Parathyroid adenoma (tissue), 2 donors: ENCODE results near the gene NRXN3.

Source experiments
- H2AFZ ChIP-seq: fragments of 300-600 bp; sonication (generic); one replicate; pipeline ENCODE4 v1.7.0; 2017; ENCODE audit warnings: antibody characterized with exemption, mild to moderate bottlenecking
- H3K27ac ChIP-seq: fragments of 300-600 bp; sonication (generic); one replicate; pipeline ENCODE4 v1.7.0; 2017
- H3K27me3 ChIP-seq: fragments of 300-600 bp; sonication (generic); one replicate; pipeline ENCODE4 v1.7.0; 2017; ENCODE audit warnings: low read length; ENCODE audit not compliant: control insufficient read depth, insufficient read depth
- H3K36me3 ChIP-seq: fragments of 300-600 bp; sonication (generic); one replicate; pipeline ENCODE4 v1.7.0; 2017; ENCODE audit warnings: low read length; ENCODE audit not compliant: control insufficient read depth, insufficient read depth
- H3K4me1 ChIP-seq: fragments of 300-600 bp; sonication (generic); one replicate; pipeline ENCODE4 v1.7.0; 2017; ENCODE audit warnings: control low read depth
- H3K4me2 ChIP-seq: fragments of 300-600 bp; sonication (generic); one replicate; pipeline ENCODE4 v1.7.0; 2017; ENCODE audit warnings: low read length
- H3K4me3 ChIP-seq: fragments of 300-600 bp; sonication (generic); one replicate; pipeline ENCODE4 v1.7.0; 2017; ENCODE audit warnings: low read depth, low read length
- H3K79me2 ChIP-seq: fragments of 300-600 bp; sonication (generic); one replicate; pipeline ENCODE4 v1.7.0; 2017; ENCODE audit warnings: control low read depth
- H3K9ac ChIP-seq: fragments of 300-600 bp; sonication (generic); one replicate; pipeline ENCODE4 v1.7.0; 2017; ENCODE audit warnings: mild to moderate bottlenecking
- H3K9me3 ChIP-seq: fragments of 300-600 bp; sonication (generic); one replicate; pipeline ENCODE4 v1.7.0; 2017; ENCODE audit warnings: low read length; ENCODE audit not compliant: control insufficient read depth
- TF ChIP-seq, protein P1 (sequence below): fragments of 300-600 bp; sonication (generic); IDR thresholded peaks from one replicate; pipeline ENCODE4 v1.7.0; 2017; ENCODE audit warnings: antibody characterized with exemption, mild to moderate bottlenecking
- donor health status: primary hyperparathyroidism.

The NRXN3 gene

DNA sequence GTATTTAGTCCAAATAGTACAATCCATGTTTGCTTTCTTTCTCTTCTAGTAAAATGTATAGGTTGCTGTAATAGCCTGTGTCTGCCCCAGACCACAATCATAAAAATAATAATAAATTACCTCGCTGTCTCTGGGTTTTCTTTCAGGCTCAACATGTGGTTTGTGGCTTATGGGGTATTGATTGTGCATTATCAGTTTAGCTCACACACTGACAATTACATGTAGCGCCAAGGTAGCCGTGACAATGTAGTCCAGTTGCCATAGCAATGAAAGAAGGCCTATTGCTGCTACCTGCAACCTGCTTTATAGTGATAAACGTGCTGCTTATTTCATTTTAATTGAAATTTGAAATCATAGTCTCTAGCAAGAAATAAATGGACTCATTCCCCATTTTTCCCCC lies 1009.8 kb downstream of the NRXN3 start:
- Histone ChIP-seq H3K79me2 (no peaks in the 10 kb centered on the region), H3K4me1 (peaks cover 9% of the 10 kb centered on the region), H3K27ac (no peak overlapping the region), H3K27me3 (no peaks in the 10 kb centered on the region), H3K4me2 (no peak overlapping the region), H3K9ac (no peak overlapping the region), H3K4me3 (no peak overlapping the region), H2AFZ (no peak overlapping the region), H3K36me3 (no peaks in the 10 kb centered on the region), H3K9me3 (no peaks in the 10 kb centered on the region)
- TF ChIP-seq, protein P1, sequence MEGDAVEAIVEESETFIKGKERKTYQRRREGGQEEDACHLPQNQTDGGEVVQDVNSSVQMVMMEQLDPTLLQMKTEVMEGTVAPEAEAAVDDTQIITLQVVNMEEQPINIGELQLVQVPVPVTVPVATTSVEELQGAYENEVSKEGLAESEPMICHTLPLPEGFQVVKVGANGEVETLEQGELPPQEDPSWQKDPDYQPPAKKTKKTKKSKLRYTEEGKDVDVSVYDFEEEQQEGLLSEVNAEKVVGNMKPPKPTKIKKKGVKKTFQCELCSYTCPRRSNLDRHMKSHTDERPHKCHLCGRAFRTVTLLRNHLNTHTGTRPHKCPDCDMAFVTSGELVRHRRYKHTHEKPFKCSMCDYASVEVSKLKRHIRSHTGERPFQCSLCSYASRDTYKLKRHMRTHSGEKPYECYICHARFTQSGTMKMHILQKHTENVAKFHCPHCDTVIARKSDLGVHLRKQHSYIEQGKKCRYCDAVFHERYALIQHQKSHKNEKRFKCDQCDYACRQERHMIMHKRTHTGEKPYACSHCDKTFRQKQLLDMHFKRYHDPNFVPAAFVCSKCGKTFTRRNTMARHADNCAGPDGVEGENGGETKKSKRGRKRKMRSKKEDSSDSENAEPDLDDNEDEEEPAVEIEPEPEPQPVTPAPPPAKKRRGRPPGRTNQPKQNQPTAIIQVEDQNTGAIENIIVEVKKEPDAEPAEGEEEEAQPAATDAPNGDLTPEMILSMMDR = no peak

DNA sequence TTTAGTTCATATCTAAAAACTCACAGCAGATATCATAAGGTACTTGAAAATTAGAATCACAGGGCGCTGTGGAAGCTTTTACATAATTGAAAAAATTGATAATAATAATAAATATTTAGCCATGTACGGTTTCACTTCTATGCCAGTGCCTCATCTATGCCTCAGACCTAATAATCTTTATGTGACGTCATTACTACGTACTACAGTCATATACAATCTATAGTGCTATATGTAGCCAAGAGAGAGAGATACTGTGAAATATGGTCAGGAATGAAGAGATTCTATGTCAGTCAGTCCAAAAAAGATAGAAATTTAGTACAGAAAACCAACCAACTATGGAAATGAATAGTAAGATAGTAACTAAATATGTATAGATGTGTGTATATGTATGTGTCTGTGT lies 1010.5 kb downstream of the NRXN3 start:
- Histone ChIP-seq H2AFZ (no peak overlapping the region), H3K9ac (no peak overlapping the region), H3K9me3 (no peaks in the 10 kb centered on the region), H3K27me3 (no peaks in the 10 kb centered on the region), H3K4me1 (peaks cover 9% of the 10 kb centered on the region), H3K79me2 (no peaks in the 10 kb centered on the region), H3K4me2 (no peak overlapping the region), H3K4me3 (no peak overlapping the region), H3K36me3 (no peaks in the 10 kb centered on the region), H3K27ac (no peak overlapping the region)
- TF ChIP-seq, protein P1 = no peak

DNA sequence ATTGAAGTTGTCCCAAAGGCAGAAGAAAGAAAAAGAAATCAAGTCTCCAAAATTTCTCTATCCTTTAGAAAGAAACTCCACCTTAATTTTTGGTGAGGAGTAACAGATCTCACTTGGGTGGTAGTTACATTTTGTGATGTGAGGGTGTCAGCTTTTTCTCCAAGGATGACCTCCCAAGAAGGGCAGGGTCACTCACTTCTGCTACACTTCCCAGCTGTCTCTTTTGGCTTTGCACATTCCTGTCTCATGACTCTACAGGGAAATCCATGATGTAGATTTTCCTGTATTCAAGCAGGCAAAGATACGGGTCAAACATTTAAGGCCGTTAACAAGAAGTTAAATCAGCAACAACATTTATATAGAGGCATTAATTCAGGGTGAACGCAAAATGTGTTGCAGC lies 1016.4 kb downstream of the NRXN3 start:
- Histone ChIP-seq H2AFZ (no peak overlapping the region), H3K4me2 (no peak overlapping the region), H3K79me2 (no peaks in the 10 kb centered on the region), H3K9me3 (no peaks in the 10 kb centered on the region), H3K27me3 (no peaks in the 10 kb centered on the region), H3K4me1 (no peaks in the 10 kb centered on the region), H3K9ac (no peak overlapping the region), H3K36me3 (no peaks in the 10 kb centered on the region), H3K27ac (no peak overlapping the region), H3K4me3 (no peak overlapping the region)
- TF ChIP-seq, protein P1 = no peak

DNA sequence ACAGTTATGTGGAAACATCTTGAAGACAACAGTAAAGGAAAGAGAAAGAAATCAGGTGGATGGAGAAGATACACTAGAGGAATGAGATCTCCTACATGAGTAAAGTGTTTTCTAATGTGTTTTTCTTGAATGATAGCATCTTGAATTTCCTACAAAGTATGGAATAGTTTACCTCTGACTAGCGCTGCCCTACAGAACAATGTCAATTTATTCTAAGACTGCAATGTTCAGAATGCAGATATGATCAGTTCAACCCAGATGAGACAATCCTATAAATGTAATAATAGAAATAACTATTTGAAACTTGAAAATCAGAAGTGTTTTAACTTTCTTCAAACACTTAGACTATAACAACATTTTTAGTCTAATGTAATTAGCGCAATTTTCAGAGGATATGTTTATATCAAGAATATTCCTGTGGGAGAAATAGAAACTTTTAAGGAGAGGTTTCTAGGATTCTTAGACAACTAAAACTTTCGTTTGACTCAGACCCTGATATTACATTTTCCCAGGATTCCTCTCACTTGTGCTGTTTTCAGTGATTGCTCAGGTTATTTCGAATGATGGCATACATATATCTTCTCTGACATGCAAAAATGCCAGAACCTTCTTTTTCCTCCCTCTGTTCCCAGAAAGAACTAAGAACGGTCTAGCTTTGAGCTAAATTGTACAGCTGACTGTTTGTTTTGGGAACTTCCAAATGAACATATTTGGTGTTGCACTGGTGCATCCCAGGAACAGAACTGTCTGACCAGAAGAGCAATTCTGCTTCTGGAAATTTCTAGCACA lies 1023.7 kb downstream of the NRXN3 start:
- no peaks in the 10 kb centered on the region for H3K36me3 ChIP-seq
- no peaks in the 10 kb centered on the region for H3K4me1 ChIP-seq
- no peak overlapping the region for H3K27ac ChIP-seq
- TF ChIP-seq, protein P1 = no peak
- H3K79me2 ChIP-seq = no peaks in the 10 kb centered on the region
- no peaks in the 10 kb centered on the region for H3K9me3 ChIP-seq
- H3K4me2 ChIP-seq = no peak overlapping the region
- H2AFZ ChIP-seq = no peak overlapping the region
- H3K27me3 ChIP-seq = no peaks in the 10 kb centered on the region
- no peak overlapping the region for H3K9ac ChIP-seq
- H3K4me3 ChIP-seq = no peak overlapping the region

DNA sequence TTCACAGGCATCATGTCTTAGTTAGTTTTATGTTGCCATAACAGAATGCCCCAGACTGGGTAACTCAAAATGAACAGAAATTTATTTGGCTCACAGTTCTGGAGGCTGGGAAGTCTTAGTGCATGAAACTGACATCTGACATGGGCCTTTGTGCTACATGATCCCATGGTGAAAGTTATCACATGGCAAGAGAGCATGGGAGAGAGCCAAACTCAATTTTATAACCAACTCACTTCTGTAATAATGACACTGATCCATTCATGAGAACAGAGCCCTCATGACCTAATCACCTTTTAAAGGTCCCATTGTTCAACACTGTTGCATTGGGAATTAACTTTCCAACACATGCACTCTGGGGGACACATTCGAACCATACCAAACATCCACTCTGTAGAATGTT lies 1026.0 kb downstream of the NRXN3 start:
- Histone ChIP-seq H2AFZ (no peak overlapping the region), H3K9ac (no peak overlapping the region), H3K4me2 (no peak overlapping the region), H3K36me3 (no peaks in the 10 kb centered on the region), H3K27ac (no peak overlapping the region), H3K9me3 (no peaks in the 10 kb centered on the region), H3K4me3 (no peak overlapping the region), H3K27me3 (no peaks in the 10 kb centered on the region), H3K79me2 (no peaks in the 10 kb centered on the region), H3K4me1 (no peaks in the 10 kb centered on the region)
- TF ChIP-seq, protein P1 = no peak
